Esophagus muscularis mucosa (tissue), 4 donors: ENCODE data around the gene RTTN.

Source experiments
- EP300 ChIP-seq: sonication (generic); formaldehyde crosslinking; IDR thresholded peaks from one replicate; pipeline ENCODE4 v1.6.1; 2017; ENCODE audit warnings: antibody characterized with exemption
- POLR2A ChIP-seq: fragments of 450-650 bp; IDR thresholded peaks from one replicate; pipeline ENCODE4 v1.6.1; 2017; ENCODE audit warnings: antibody characterized with exemption, moderate library complexity, mild to moderate bottlenecking, low read depth
- POLR2AphosphoS5 ChIP-seq, 2 donors: sonication (generic); formaldehyde crosslinking; IDR thresholded peaks; one replicate each; pipeline ENCODE4 v1.6.1; 2017; ENCODE audit warnings: antibody characterized with exemption in 2 of 2
- TF ChIP-seq, protein P1 (sequence below), 3 experiments: fragments of 200-600 bp in 2 of 3; fragments of 450-650 bp in 1 of 3; sonication (generic) in 2 of 3; IDR thresholded peaks; one replicate each; pipeline ENCODE4 v1.5.1; 2017 to 2019; ENCODE audit warnings: antibody characterized with exemption in 3 of 3, mild to moderate bottlenecking in 2 of 3, moderate library complexity in 1 of 3

DNA sequence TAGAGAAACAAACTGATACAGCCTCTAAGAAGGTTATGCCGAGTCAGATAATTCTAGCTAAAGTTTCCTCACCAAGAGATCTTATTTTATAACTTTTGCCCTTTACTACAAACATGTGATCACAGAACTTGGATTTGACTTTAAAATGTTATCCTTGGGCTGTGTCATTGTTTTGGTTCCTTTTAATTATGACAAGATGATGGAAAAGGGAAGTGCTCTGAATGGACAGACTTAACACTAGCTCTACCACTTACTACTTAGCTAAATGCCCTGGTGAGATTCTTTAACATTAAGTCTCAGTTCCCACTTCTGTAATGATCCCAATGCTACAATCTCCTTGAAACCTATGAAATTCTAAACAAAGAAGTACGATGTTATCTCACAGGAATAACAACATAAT, 69.9 kb downstream of the RTTN start:
- TF ChIP-seq, protein P1, sequence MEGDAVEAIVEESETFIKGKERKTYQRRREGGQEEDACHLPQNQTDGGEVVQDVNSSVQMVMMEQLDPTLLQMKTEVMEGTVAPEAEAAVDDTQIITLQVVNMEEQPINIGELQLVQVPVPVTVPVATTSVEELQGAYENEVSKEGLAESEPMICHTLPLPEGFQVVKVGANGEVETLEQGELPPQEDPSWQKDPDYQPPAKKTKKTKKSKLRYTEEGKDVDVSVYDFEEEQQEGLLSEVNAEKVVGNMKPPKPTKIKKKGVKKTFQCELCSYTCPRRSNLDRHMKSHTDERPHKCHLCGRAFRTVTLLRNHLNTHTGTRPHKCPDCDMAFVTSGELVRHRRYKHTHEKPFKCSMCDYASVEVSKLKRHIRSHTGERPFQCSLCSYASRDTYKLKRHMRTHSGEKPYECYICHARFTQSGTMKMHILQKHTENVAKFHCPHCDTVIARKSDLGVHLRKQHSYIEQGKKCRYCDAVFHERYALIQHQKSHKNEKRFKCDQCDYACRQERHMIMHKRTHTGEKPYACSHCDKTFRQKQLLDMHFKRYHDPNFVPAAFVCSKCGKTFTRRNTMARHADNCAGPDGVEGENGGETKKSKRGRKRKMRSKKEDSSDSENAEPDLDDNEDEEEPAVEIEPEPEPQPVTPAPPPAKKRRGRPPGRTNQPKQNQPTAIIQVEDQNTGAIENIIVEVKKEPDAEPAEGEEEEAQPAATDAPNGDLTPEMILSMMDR (IDR thresholded peaks at IDR 0.05): no peak
- no peak for TF ChIP-seq POLR2AphosphoS5 (IDR thresholded peaks at IDR 0.05)
- TF ChIP-seq POLR2A: no peak
- no peak for TF ChIP-seq EP300
